Measurements from ENCODE around the gene EPHA2. TPM values are rescaled to one million over a fixed set of nuclear protein-coding genes. Genes with fewer than 3 reads are reported as not detected.

EPHA2 gene
- polyA plus RNA-seq, 1 of the 3 experiments (the other 2 are of a cell fraction), result 126 TPM

- Histone ChIP-seq H3K9me2 (no peaks in the 10 kb centered on the region), H3K4me3 (ENCODE audit: low read depth in 2 of 2, low read length in 1 of 2) (peak overlapping the region in 1 of 2 experiments; percentile 49; a peak in 2 of 4 replicates), H3F3A (replicated peaks; ENCODE audit: insufficient read depth) (peaks cover 15% of the 10 kb centered on the region), H2AFZ (ENCODE audit: low read depth) (no peak overlapping the region), H3K9me3 (no peaks in the 10 kb centered on the region), H3K36me3 (replicated peaks in 1 of 2; ENCODE audit: control insufficient read depth in 1 of 2, insufficient read depth in 2 of 2, low read length in 1 of 2) (no peaks in the 10 kb centered on the region), H4K20me1 (ENCODE audit: insufficient read depth) (no peaks in the 10 kb centered on the region), H3K27me3 (ENCODE audit: insufficient read depth) (no peaks in the 10 kb centered on the region), H3K4me2 (peak overlapping the region; percentile 78), H3K4me1 (ENCODE audit: control insufficient read depth in 1 of 2, insufficient read depth in 2 of 2, low read depth in 1 of 2, low read length in 1 of 2) (peaks cover 0 to 8% of the 10 kb centered on the region in 2 experiments; a peak in 2 of 4 replicates), H3K27ac (ENCODE audit: low read depth in 2 of 2, low read length in 1 of 2) (peak overlapping the region in 1 of 2 experiments; percentile 12; a peak in 1 of 4 replicates), H3K79me2 (ENCODE audit: insufficient read depth) (no peaks in the 10 kb centered on the region), H3K9ac (no peak overlapping the region)
- TF ChIP-seq MAX (IDR thresholded peaks at IDR 0.05; ENCODE audit: low read depth) (peak; percentile 73; the same call in 1 of the 2 replicates), USF1 (IDR thresholded peaks at IDR 0.05; ENCODE audit: borderline replicate concordance, low read depth) (peak; percentile 58; the same call in 1 of the 2 replicates), MXI1 (IDR thresholded peaks at IDR 0.05; ENCODE audit: low read depth, low read length) (peak; percentile 50; the same call in 1 of the 2 replicates), RFX5 (IDR thresholded peaks at IDR 0.05; ENCODE audit: low read length) (no peak), RXRA (IDR thresholded peaks at IDR 0.05; ENCODE audit: borderline replicate concordance, low read depth) (no peak)
- peak; percentile 92 for DNase-seq
- 14% methylated on average over 50 of the region's 60 CpGs for WGBS (ENCODE audit: low lambda C conversion rate)
- POLR2A ChIA-PET, result no interaction called here
- CTCF ChIA-PET, result interaction anchor here (2.4 to 2.9 kb wide), 2 partner anchors 85 to 89 kb away, joined by 11 to 16 read pairs; no protein-coding TSS in a partner anchor
Measured at GRCh38 chr1:16167331-16168143, 11.7 kb upstream of the EPHA2 start.

GRCh38 chr1:16166117-16166516 is 10.2 kb upstream of the EPHA2 start:
- TF ChIP-seq TCF12 (IDR thresholded peaks at IDR 0.05) (no peak), MXI1 (IDR thresholded peaks at IDR 0.05; ENCODE audit: low read depth, low read length) (no peak), YY1 (IDR thresholded peaks at IDR 0.05; ENCODE audit: low read depth) (no peak), FOXJ3 (CRISPR knock-in tag; IDR thresholded peaks at IDR 0.05) (no peak), PBX3 (IDR thresholded peaks at IDR 0.05) (no peak), ZBTB33 (IDR thresholded peaks at IDR 0.05; ENCODE audit: borderline replicate concordance, low read depth) (no peak), RFX5 (IDR thresholded peaks at IDR 0.05; ENCODE audit: low read length) (no peak), FOSL2 (IDR thresholded peaks at IDR 0.05; ENCODE audit: borderline replicate concordance, low read depth) (no peak)
- no peak overlapping the region for H3K4me2 ChIP-seq

More at GRCh38 chr1:16166117-16166516, 10.2 kb upstream of the EPHA2 start:
- peaks cover 0 to 8% of the 10 kb centered on the region in 2 experiments; a peak in 2 of 4 replicates for H3K4me1 ChIP-seq (ENCODE audit: control insufficient read depth in 1 of 2, insufficient read depth in 2 of 2, low read depth in 1 of 2, low read length in 1 of 2)
- ChIA-PET CTCF (interaction anchor here (1.3 to 2.5 kb wide), 2 partner anchors 11 to 87 kb away, joined by 6 to 9 read pairs; partner anchors contain the start of gene EPHA2), POLR2A (no interaction called here)
- H2AFZ ChIP-seq (ENCODE audit: low read depth), result no peak overlapping the region
- WGBS (ENCODE audit: low lambda C conversion rate), result 50% methylated on average over 2 of the region's 2 CpGs
- H3K27ac ChIP-seq (ENCODE audit: low read depth in 2 of 2, low read length in 1 of 2), result no peak overlapping the region
- H3K9ac ChIP-seq, result no peak overlapping the region
- no peak for DNase-seq
- peaks cover 15% of the 10 kb centered on the region for H3F3A ChIP-seq (replicated peaks; ENCODE audit: insufficient read depth)
- H3K9me3 ChIP-seq, result no peaks in the 10 kb centered on the region
- no peaks in the 10 kb centered on the region for H3K79me2 ChIP-seq (ENCODE audit: insufficient read depth)
- no peaks in the 10 kb centered on the region for H4K20me1 ChIP-seq (ENCODE audit: insufficient read depth)
- H3K9me2 ChIP-seq, result no peaks in the 10 kb centered on the region
- H3K36me3 ChIP-seq (replicated peaks in 1 of 2; ENCODE audit: control insufficient read depth in 1 of 2, insufficient read depth in 2 of 2, low read length in 1 of 2), result no peaks in the 10 kb centered on the region
- no peaks in the 10 kb centered on the region for H3K27me3 ChIP-seq (ENCODE audit: insufficient read depth)
- no peak overlapping the region for H3K4me3 ChIP-seq (ENCODE audit: low read depth in 2 of 2, low read length in 1 of 2)
